OCI-LY1 (cell line): Measurements from ENCODE around the gene SLC31A1.
"Not testable (repeated sequence)": the region's sequence is repeated elsewhere in the genome, so short reads cannot be mapped to it uniquely, and the experiment has no call there.

Experiments
- H2AFZ ChIP-seq: fragments of 200-600 bp; sonication (generic), shearing (Covaris generic); 2 replicates; pipeline ENCODE4 v1.6.0; 2014; ENCODE audit warnings: antibody characterized with exemption, mild to moderate bottlenecking, low read length
- H3F3A ChIP-seq: fragments of 200-600 bp; sonication (generic), shearing (Covaris generic); 2 replicates; pipeline ENCODE4 v1.6.0; 2014; ENCODE audit warnings: mild to moderate bottlenecking, antibody characterized with exemption, low read length, moderate library complexity; ENCODE audit not compliant: insufficient read depth
- H3K27ac ChIP-seq: fragments of 200-600 bp; sonication (generic); 2 replicates; pipeline ENCODE4 v1.5.1; 2014; ENCODE audit warnings: low read length, mixed run types, mild to moderate bottlenecking, low read depth; ENCODE audit not compliant: poor library complexity, severe bottlenecking
- H3K27me3 ChIP-seq: fragments of 200-600 bp; sonication (generic); 2 replicates; pipeline ENCODE4 v1.6.0; 2014; ENCODE audit warnings: antibody characterized with exemption, mild to moderate bottlenecking, low read length, moderate library complexity; ENCODE audit not compliant: insufficient read depth
- H3K36me3 ChIP-seq: fragments of 200-600 bp; sonication (generic); 2 replicates; pipeline ENCODE4 v1.6.1; 2014; ENCODE audit warnings: mild to moderate bottlenecking, antibody characterized with exemption, low read length, moderate library complexity, mixed read lengths; ENCODE audit not compliant: insufficient read depth
- H3K4me1 ChIP-seq: fragments of 200-600 bp; sonication (generic); 2 replicates; pipeline ENCODE4 v1.5.1; 2014; ENCODE audit warnings: mild to moderate bottlenecking, low read length, moderate library complexity; ENCODE audit not compliant: insufficient read depth, severe bottlenecking
- H3K4me2 ChIP-seq: fragments of 200-600 bp; sonication (generic), shearing (Covaris generic); 2 replicates; pipeline ENCODE4 v1.6.1; 2014; ENCODE audit warnings: low read length
- H3K4me3 ChIP-seq: fragments of 200-600 bp; sonication (generic); 2 replicates; pipeline ENCODE4 v1.5.1; 2014; ENCODE audit warnings: low read length, low read depth, mild to moderate bottlenecking, mixed read lengths; ENCODE audit not compliant: poor library complexity, severe bottlenecking
- H3K79me2 ChIP-seq: fragments of 200-600 bp; shearing (Covaris generic); 2 replicates; pipeline ENCODE4 v1.6.1; 2016; ENCODE audit warnings: mixed run types, low read length, mixed read lengths; ENCODE audit not compliant: insufficient read depth
- H3K9ac ChIP-seq: fragments of 200-600 bp; sonication (generic), shearing (Covaris generic); 2 replicates; pipeline ENCODE4 v1.6.1; 2014; ENCODE audit warnings: mild to moderate bottlenecking, low read length, mixed read lengths
- H3K9me2 ChIP-seq: fragments of 200-600 bp; sonication (generic), shearing (Covaris generic); 2 replicates; pipeline ENCODE4 v1.6.1; 2014; ENCODE audit warnings: low read depth, mild to moderate bottlenecking, low read length, mixed read lengths
- H3K9me3 ChIP-seq: fragments of 200-600 bp; shearing (Covaris generic); 2 replicates; pipeline ENCODE4 v1.6.1; 2014; ENCODE audit warnings: low read length, mixed read lengths
- H4K20me1 ChIP-seq: fragments of 200-600 bp; sonication (generic), shearing (Covaris generic); 2 replicates; pipeline ENCODE4 v1.6.0; 2016; ENCODE audit warnings: mild to moderate bottlenecking, low read length; ENCODE audit not compliant: insufficient read depth
- CTCF ChIP-seq: fragments of 200-600 bp; sonication (generic), shearing (Covaris generic); IDR thresholded peaks from 2 replicates; pipeline ENCODE4 v1.5.1; 2017; ENCODE audit warnings: mild to moderate bottlenecking, antibody characterized with exemption, low read length, moderate library complexity, mixed read lengths
- EZH2 ChIP-seq: fragments of 200-600 bp; sonication (generic), shearing (Covaris generic); IDR thresholded peaks from 2 replicates; pipeline ENCODE4 v1.8.0; 2017; ENCODE audit warnings: borderline replicate concordance, mixed run types, mild to moderate bottlenecking, antibody characterized with exemption, low read length, moderate library complexity, mixed read lengths

Gene SLC31A1

GRCh38 chr9:113246928-113247327 lies 25.6 kb downstream of the SLC31A1 start:
- Histone ChIP-seq H3K27ac (no peak overlapping the region), H3K4me3 (no peak overlapping the region), H3K79me2 (no peaks in the 10 kb centered on the region), H3K36me3 (no peaks in the 10 kb centered on the region), H3K27me3 (no peaks in the 10 kb centered on the region), H3K4me1 (peaks cover 6% of the 10 kb centered on the region), H3K9ac (no peak overlapping the region), H3K9me3 (no peaks in the 10 kb centered on the region), H3F3A (no peaks in the 10 kb centered on the region), H3K9me2 (no peaks in the 10 kb centered on the region), H4K20me1 (no peaks in the 10 kb centered on the region), H3K4me2 (no peak overlapping the region), H2AFZ (no peak overlapping the region)
- TF ChIP-seq CTCF, result no peak
- TF ChIP-seq EZH2, result no peak

- H3K36me3 ChIP-seq, result no peaks in the 10 kb centered on the region
- no peaks in the 10 kb centered on the region for H3K9me2 ChIP-seq
- peaks cover 6% of the 10 kb centered on the region for H3K4me1 ChIP-seq
- no peaks in the 10 kb centered on the region for H3K27me3 ChIP-seq
- no peaks in the 10 kb centered on the region for H3K9me3 ChIP-seq
- TF ChIP-seq EZH2 (no peak), CTCF (no peak)
- no peak overlapping the region for H3K9ac ChIP-seq
- no peaks in the 10 kb centered on the region for H4K20me1 ChIP-seq
- H2AFZ ChIP-seq, result no peak overlapping the region
- H3K4me3 ChIP-seq, result no peak overlapping the region
- no peak overlapping the region for H3K4me2 ChIP-seq
- no peaks in the 10 kb centered on the region for H3K79me2 ChIP-seq
- no peaks in the 10 kb centered on the region for H3F3A ChIP-seq
- no peak overlapping the region for H3K27ac ChIP-seq
These were observed 26.3 kb downstream of the SLC31A1 start for GRCh38 chr9:113247640-113248039.

GRCh38 chr9:113249661-113250060 lies 28.3 kb downstream of the SLC31A1 start:
- H3K79me2 ChIP-seq, H3K4me3 ChIP-seq, H4K20me1 ChIP-seq, H3K27me3 ChIP-seq, H3K4me2 ChIP-seq, H3K36me3 ChIP-seq, H3K4me1 ChIP-seq, H2AFZ ChIP-seq, H3K27ac ChIP-seq, H3K9me3 ChIP-seq, H3K9me2 ChIP-seq, H3F3A ChIP-seq, H3K9ac ChIP-seq: not testable (repeated sequence)

GRCh38 chr9:113250807-113251206 lies 29.5 kb downstream of the SLC31A1 start:
- Histone ChIP-seq H3K9ac (no peak overlapping the region), H2AFZ (no peak overlapping the region), H3F3A (no peaks in the 10 kb centered on the region), H3K9me2 (no peaks in the 10 kb centered on the region), H3K36me3 (no peaks in the 10 kb centered on the region), H3K27ac (no peak overlapping the region), H3K79me2 (no peaks in the 10 kb centered on the region), H3K9me3 (no peaks in the 10 kb centered on the region), H3K27me3 (no peaks in the 10 kb centered on the region), H3K4me2 (no peak overlapping the region), H3K4me3 (no peak overlapping the region), H4K20me1 (no peaks in the 10 kb centered on the region), H3K4me1 (peaks cover 3% of the 10 kb centered on the region)
- no peak for TF ChIP-seq EZH2
- no peak for TF ChIP-seq CTCF
